GM12874 (cell line): ENCODE measurements around the gene KRT1.

Experiments used
- TF ChIP-seq, protein P1 (sequence below): IDR thresholded peaks from 2 replicates; pipeline ENCODE4 v1.5.1; 2011; ENCODE audit warnings: low read depth, mild to moderate bottlenecking, control low read depth, low read length, moderate library complexity; ENCODE audit not compliant: insufficient read depth

Gene KRT1

DNA sequence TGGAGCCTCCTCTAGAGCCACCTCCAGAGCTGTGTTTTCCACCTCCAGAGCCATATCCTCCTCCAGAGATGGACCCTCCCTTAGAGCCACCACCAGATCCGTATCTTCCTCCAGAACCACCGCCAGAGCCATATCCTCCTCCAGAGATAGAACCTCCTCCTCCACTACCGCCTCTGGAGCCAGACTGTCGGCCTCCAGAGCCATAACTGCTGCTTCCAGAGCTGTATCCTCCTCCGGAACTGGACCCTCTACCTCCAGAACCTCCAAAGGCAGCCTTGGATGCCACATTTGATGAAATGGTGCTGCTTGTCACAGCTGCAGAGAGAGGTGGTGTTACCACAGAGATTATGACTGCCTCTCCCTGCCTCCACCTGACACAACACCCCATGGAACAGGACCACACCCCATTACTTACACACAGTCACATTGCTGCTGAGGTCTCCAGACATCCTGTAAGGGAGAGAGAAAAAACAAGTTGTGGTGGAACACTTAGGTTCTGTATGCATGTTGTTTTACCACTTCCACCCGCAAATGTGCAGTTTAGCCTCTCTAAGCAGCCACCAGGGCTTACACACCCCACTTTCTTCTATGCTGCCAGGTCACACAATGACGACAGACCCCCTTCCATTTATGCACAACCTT, 35.0 kb downstream of the KRT1 start:
- TF ChIP-seq, protein P1, sequence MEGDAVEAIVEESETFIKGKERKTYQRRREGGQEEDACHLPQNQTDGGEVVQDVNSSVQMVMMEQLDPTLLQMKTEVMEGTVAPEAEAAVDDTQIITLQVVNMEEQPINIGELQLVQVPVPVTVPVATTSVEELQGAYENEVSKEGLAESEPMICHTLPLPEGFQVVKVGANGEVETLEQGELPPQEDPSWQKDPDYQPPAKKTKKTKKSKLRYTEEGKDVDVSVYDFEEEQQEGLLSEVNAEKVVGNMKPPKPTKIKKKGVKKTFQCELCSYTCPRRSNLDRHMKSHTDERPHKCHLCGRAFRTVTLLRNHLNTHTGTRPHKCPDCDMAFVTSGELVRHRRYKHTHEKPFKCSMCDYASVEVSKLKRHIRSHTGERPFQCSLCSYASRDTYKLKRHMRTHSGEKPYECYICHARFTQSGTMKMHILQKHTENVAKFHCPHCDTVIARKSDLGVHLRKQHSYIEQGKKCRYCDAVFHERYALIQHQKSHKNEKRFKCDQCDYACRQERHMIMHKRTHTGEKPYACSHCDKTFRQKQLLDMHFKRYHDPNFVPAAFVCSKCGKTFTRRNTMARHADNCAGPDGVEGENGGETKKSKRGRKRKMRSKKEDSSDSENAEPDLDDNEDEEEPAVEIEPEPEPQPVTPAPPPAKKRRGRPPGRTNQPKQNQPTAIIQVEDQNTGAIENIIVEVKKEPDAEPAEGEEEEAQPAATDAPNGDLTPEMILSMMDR = no peak

DNA sequence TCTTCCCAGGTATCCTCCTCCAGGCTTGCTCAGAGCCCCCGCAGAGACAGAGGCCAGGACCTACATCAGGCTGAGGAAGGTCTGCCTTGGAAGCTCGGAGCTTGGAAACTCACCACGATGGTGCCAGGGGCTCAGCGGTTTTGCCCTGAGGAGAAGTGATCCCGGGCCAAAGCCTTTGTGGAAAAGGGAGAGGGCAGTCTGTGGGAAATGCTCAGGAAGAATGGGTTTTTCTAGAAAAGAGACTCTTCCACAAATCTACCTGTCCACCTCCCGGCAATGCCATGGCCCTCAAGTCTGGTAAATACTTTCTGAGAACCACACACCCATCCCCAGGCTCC, 36.2 kb downstream of the KRT1 start:
- TF ChIP-seq, protein P1 = no peak

DNA sequence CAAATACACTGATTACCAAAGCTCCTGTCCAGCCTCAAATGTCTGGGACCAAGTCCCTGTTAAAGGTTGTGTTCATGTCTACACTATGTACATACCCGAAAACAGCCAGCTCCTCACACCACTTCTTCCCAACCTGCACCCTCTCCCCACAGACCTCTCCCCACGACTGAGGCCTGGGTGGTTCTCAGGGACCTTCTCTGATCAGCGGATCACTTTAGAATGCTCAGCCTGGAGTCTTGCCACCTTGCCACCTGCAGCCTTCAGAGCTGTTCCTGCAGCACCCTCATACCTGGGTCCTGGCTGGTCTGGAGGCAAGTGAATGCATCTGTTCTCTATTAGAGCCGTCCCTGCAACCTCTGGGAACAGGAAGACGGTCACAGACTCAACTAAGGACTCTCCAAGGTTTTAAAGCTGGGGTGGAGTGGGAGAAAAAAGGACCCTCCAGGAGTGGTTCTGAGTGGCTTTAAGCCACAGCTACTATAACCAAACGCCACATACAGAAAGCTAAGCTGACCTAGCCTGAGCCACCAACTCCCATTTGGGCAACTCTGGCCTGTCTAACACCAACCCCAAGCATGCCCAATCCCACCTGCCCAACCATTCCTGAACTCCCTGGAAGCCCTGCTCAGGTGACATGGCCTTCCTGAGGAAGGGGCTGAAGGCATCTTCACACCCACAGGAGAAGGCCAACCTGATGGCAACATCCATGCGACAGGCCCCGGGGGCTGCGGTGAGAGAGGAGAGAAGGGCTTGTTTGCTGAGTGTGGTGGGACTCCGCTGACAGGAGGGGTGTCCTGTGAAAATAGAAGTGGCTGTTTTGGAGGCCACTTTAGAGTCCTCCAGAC, 36.8 kb downstream of the KRT1 start:
- TF ChIP-seq, protein P1 = no peak

DNA sequence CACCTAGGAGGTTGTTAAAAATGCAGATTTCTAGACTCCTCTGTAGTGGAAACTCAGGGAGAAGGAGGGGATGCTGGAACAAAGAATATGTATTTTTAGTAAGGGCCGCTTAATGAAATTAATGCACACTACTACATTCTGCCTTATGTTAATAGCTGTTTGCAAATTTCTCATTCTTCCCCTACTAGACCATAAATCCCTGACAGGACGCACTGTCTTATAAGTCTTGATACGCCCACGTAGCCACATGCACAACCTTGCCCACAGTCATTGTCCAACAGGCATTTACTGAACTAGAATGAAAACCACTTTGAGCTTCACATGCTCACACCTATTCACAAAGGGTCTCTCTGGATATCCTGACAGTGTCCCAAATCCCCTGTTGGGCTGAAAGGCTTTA, 38.7 kb downstream of the KRT1 start:
- TF ChIP-seq, protein P1 = no peak

DNA sequence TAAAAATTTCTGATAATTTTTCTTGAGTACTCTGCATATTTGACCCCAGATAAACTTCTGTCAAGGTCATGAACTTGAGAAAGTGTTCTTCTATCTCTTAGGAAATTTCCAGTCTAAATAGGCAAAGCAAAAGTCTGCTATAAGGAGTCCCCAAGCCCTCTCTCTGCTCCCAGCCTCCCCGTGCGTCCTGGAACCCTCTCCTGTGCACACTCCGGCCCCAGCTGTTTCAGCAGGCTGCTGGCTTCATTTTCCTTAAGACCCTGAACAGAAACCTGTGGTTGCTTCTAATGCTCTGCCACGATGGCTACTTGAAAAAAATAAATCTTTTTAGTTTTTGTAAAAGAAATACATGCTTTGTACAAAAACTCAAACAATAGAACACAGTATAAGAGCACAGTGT, 42.9 kb downstream of the KRT1 start:
- TF ChIP-seq, protein P1 = no peak

DNA sequence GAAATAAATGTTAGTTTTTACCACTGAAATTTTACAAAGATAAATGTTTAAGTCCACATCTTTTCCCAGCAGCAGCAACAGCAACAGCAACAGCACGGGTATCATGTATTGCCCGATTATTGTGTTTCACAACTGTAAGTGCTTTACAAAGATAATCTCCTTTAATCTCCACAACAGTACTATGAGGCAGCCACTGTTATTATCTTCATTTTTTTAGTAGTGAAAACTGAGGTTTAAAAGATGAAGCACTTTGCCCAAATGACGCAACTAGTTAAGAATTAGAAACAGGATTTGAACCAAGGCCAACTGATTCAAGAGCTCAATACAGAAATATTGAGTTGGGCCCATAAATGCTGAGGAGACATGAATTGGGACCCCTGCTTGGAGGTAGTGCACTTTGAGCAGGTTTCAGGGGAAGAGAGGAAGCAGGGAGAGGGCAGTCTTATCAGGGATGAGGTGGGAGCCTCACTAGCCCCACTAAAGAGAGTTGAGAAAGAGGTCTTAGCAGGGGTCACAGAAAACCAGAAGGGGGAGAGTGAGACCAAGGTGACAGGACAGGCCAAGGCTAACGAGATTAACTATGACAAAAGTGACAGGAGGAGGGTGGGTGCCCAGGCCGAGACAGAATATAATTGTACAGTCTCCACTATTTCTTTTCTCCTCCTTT, 43.5 kb downstream of the KRT1 start:
- TF ChIP-seq, protein P1 = no peak

DNA sequence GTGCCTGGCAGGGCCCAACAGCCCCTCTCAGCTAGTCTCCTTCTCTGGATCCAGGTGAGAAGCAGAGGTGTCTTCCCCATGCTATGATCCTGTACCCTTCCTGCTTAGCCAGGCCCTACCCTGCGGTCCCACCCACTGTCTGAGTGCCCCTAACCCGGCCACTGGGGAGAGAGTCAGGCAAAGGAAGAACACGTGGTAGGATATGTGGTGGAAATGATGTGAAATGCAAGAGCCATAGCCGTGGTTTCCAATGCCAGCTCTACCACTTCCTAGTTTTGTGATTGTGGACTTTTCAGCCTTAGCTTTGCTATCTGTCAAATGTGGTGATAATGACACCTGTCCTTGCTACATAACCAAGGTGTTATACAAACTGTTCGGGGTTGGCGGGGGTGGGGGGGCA, 44.0 kb downstream of the KRT1 start:
- TF ChIP-seq, protein P1 = no peak
